Kidney (tissue), 14 donors: ENCODE data around the gene PARVG. TPM values are rescaled to one million over a fixed set of nuclear protein-coding genes. Genes with fewer than 3 reads are reported as not detected.

Experiments
- DNase-seq, 5 donors: peaks; one replicate each; pipeline ENCODE4 v3.0.0-alpha.2; 2013 to 2020
- FAIRE-seq: peaks from 2 replicates; lab custom pipeline; 2012; peaks lifted over from hg19 to GRCh38; lab: Jason Lieb, UNC
- H3K27ac ChIP-seq, 2 donors: one replicate each; pipeline ENCODE4 v1.7.0; 2013; ENCODE audit warnings: low read depth in 2 of 2, low read length in 2 of 2, inconsistent platforms in 1 of 2
- H3K27me3 ChIP-seq: one replicate; pipeline ENCODE4 v1.7.1; 2013; ENCODE audit warnings: low read length, inconsistent platforms; ENCODE audit not compliant: control insufficient read depth, insufficient read depth
- H3K36me3 ChIP-seq, 3 donors: one replicate each; pipeline versions ENCODE4 v1.7.0 to v1.7.1; 2013; ENCODE audit warnings: low read length in 3 of 3, control low read depth in 1 of 3, inconsistent platforms in 1 of 3; ENCODE audit not compliant: insufficient read depth in 3 of 3, control insufficient read depth in 2 of 3
- H3K4me1 ChIP-seq, 3 donors: one replicate each; pipeline versions ENCODE4 v1.7.0 to v1.7.1; 2013; ENCODE audit warnings: low read length in 3 of 3, inconsistent platforms in 1 of 3, low read depth in 1 of 3; ENCODE audit not compliant: control insufficient read depth in 2 of 3, insufficient read depth in 2 of 3
- H3K4me3 ChIP-seq, 3 donors: one replicate each; pipeline versions ENCODE4 v1.7.0 to v1.8.1; 2013; ENCODE audit warnings: low read length in 3 of 3, control low read depth in 1 of 3, inconsistent platforms in 1 of 3
- H3K9ac ChIP-seq, 3 donors: one replicate each; pipeline versions ENCODE4 v1.7.0 to v1.7.1; 2013; ENCODE audit warnings: low read length in 3 of 3, control low read depth in 1 of 3, inconsistent platforms in 1 of 3
- H3K9me3 ChIP-seq, 3 donors: one replicate each; pipeline versions ENCODE4 v1.7.0 to v1.7.1; 2013; ENCODE audit warnings: low read length in 3 of 3, control low read depth in 1 of 3, inconsistent platforms in 1 of 3; ENCODE audit not compliant: control insufficient read depth in 2 of 3, insufficient read depth in 1 of 3
- CTCF ChIP-seq: IDR thresholded peaks from 3 replicates; pipeline ENCODE4 v1.5.1; 2012; ENCODE audit warnings: mild to moderate bottlenecking, moderate library complexity, borderline replicate concordance; ENCODE audit not compliant: insufficient read depth; ENCODE audit errors: extremely low read depth
- intact Hi-C: fragments of 100-400 bp; cut with DNase I; formaldehyde crosslinking; loops from one replicate; pipeline ENCODE4 v1.11.1; 2022
- polyA plus RNA-seq: library from polyadenylated mRNA; stranded (reverse); fragments of 350-450 nt; fragmentation: Illumina TruSeq; extraction: RNeasy Lipid Tissue Mini Kit (QIAGEN cat#74804); gene quantifications from one replicate; pipeline ENCODE4 v1.2.3, GENCODE V29; 2014; ENCODE audit warnings: low read depth, low replicate concordance; ENCODE audit not compliant: insufficient read depth
- total RNA-seq: library from RNA; stranded (reverse); fragmentation: NEBNext Ultra II Directional; extraction: Animal tissue kit (Norgen Biotek cat#: 25700); gene quantifications from one replicate; pipeline ENCODE4 v1.2.1, GENCODE V29; 2021
- donor health status: control.
- donor health status: control.
- donor health status: control.
- donor health status: control.
- donor health status: control.
- donor health status: DM: yes; HTN: yes; CAD: no.
- donor health status: Normal renal cell carcinoma (clear cell type).

Gene PARVG
- total and polyA plus RNA-seq, 2 donors from 2014 or later = 2.5 to 20.9 TPM

GRCh38 chr22:44181912-44182587, 1.3 kb downstream of the PARVG start:
- H3K27me3 ChIP-seq = no peaks in the 10 kb centered on the region
- peak overlapping the region; percentile 32 to 41 for H3K27ac ChIP-seq
- no peaks in the 10 kb centered on the region for H3K36me3 ChIP-seq
- no peak for TF ChIP-seq CTCF
- no peaks in the 10 kb centered on the region for H3K9me3 ChIP-seq
- intact Hi-C loops = no loop called here
- no peak for FAIRE-seq
- H3K4me3 ChIP-seq = no peak overlapping the region
- no peaks in the 10 kb centered on the region for H3K4me1 ChIP-seq
- DNase-seq = peak in 1 of 5 donors; percentile 62
- H3K9ac ChIP-seq = no peak overlapping the region

- intact Hi-C loops = no loop called here
- Histone ChIP-seq H3K27me3 (no peaks in the 10 kb centered on the region), H3K4me1 (no peaks in the 10 kb centered on the region), H3K9ac (no peak overlapping the region), H3K4me3 (no peak overlapping the region), H3K9me3 (no peaks in the 10 kb centered on the region), H3K36me3 (no peaks in the 10 kb centered on the region), H3K27ac (peak overlapping the region in 1 of 2 donors; percentile 41)
- FAIRE-seq = no peak
- TF ChIP-seq CTCF = no peak
- DNase-seq = peak in 1 of 5 donors; percentile 81
Observed at GRCh38 chr22:44182588-44183286, 2.0 kb downstream of the PARVG start.

GRCh38 chr22:44183287-44183588, 2.5 kb downstream of the PARVG start:
- Histone ChIP-seq H3K36me3 (no peaks in the 10 kb centered on the region), H3K27me3 (no peaks in the 10 kb centered on the region), H3K9ac (no peak overlapping the region), H3K4me3 (no peak overlapping the region), H3K4me1 (no peaks in the 10 kb centered on the region), H3K27ac (no peak overlapping the region), H3K9me3 (no peaks in the 10 kb centered on the region)
- intact Hi-C loops = no loop called here
- no peak for TF ChIP-seq CTCF
- DNase-seq (peak in 1 of 5 donors; percentile 71), FAIRE-seq (no peak)
